Renal cortical epithelial cell (primary cell): Measurements from ENCODE around the gene ERN1. TPM values are rescaled to one million over a fixed set of nuclear protein-coding genes. Genes with fewer than 3 reads are reported as not detected.

Experiments used
- DNase-seq: peaks from one replicate; pipeline ENCODE4 v3.0.0-alpha.2; 2011; ENCODE audit warnings: low read depth
- total RNA-seq: library from RNA; depleted of rRNA; stranded (reverse); fragments of >200 nt; gene quantifications from 2 replicates; pipeline ENCODE4 v1.2.3, GENCODE V29; 2014

Gene ERN1
- total RNA-seq, 1 donor from 2014 or later: 10.6 TPM

- no peak for DNase-seq
These were observed 27.8 kb upstream of the ERN1 start for GRCh38 chr17:64157669-64158180.

GRCh38 chr17:64156670-64157069 is 26.7 kb upstream of the ERN1 start:
- DNase-seq: no peak

GRCh38 chr17:64155751-64156544 is 26.0 kb upstream of the ERN1 start:
- DNase-seq: no peak

GRCh38 chr17:64155129-64155528 is 25.2 kb upstream of the ERN1 start:
- DNase-seq: no peak

GRCh38 chr17:64154717-64155116 is 24.8 kb upstream of the ERN1 start:
- DNase-seq: no peak

GRCh38 chr17:64154313-64154695 is 24.4 kb upstream of the ERN1 start:
- DNase-seq: no peak

GRCh38 chr17:64153565-64154312 is 23.8 kb upstream of the ERN1 start:
- DNase-seq: no peak

GRCh38 chr17:64152428-64153125 is 22.6 kb upstream of the ERN1 start:
- no peak for DNase-seq

- DNase-seq: no peak
These were observed 21.0 kb upstream of the ERN1 start for GRCh38 chr17:64151016-64151368.

- peak; percentile 51 for DNase-seq
These were observed 20.5 kb upstream of the ERN1 start for GRCh38 chr17:64150237-64151015.

- DNase-seq: no peak
These were observed 19.3 kb upstream of the ERN1 start for GRCh38 chr17:64149196-64149595.

GRCh38 chr17:64148699-64149098 is 18.8 kb upstream of the ERN1 start:
- DNase-seq: no peak

GRCh38 chr17:64148017-64148631 is 18.2 kb upstream of the ERN1 start:
- no peak for DNase-seq

GRCh38 chr17:64147110-64148016 is 17.4 kb upstream of the ERN1 start:
- no peak for DNase-seq

GRCh38 chr17:64146418-64147109 is 16.6 kb upstream of the ERN1 start:
- peak; percentile 35 for DNase-seq

- DNase-seq: peak; percentile 100
These were observed 15.9 kb upstream of the ERN1 start for GRCh38 chr17:64145751-64146417.

- no peak for DNase-seq
These were observed 15.4 kb upstream of the ERN1 start for GRCh38 chr17:64145375-64145750.

GRCh38 chr17:64139542-64139941 is 9.6 kb upstream of the ERN1 start:
- DNase-seq: no peak

GRCh38 chr17:64138441-64138840 is 8.5 kb upstream of the ERN1 start:
- DNase-seq: no peak
